ENCODE results near the gene ZNF556.

GRCh38 chr19:2902590-2903218 lies 35.6 kb downstream of the ZNF556 start:
- no peak for TF ChIP-seq CTCF (IDR thresholded peaks at IDR 0.05; ENCODE audit: insufficient read depth, low read length)
- no peak for TF ChIP-seq POLR2AphosphoS5 (IDR thresholded peaks at IDR 0.05; ENCODE audit: low read depth)

Measured in HL-60 (cell line).